Endothelial cell of umbilical vein (primary cell): ENCODE measurements around the gene BTBD10. TPM values are rescaled to one million over a fixed set of nuclear protein-coding genes. Genes with fewer than 3 reads are reported as not detected.

Experiments
- BruUV-seq: library from RNA; stranded (reverse); fragments of 400-500 nt; replicated peaks from 2 replicates; lab custom pipeline; 2021; lab: Mats Ljungman, UMichigan
- CTCF ChIA-PET: fragments of 300-600, 350-600 bp; sonication (Branson Sonifier 250); formaldehyde crosslinking; loops from one replicate; lab custom pipeline; 2021; ENCODE audit warnings: antibody characterized with exemption, inconsistent platforms; lab: Charles Lee
- POLR2A ChIA-PET: fragments of 300-600, 350-600 bp; sonication (Branson Sonifier 250); formaldehyde crosslinking; loops from one replicate; lab custom pipeline; 2021; ENCODE audit warnings: antibody characterized with exemption, inconsistent platforms; lab: Charles Lee
- DNase-seq: peaks from one replicate; pipeline ENCODE4 v3.0.0-alpha.2; 2011; ENCODE audit warnings: low read depth, low spot score
- FAIRE-seq: peaks from 2 replicates; lab custom pipeline; 2011; peaks lifted over from hg19 to GRCh38; lab: Jason Lieb, UNC
- H2AFZ ChIP-seq: 2 replicates; pipeline ENCODE4 v1.6.0; 2012; ENCODE audit warnings: low read depth, low read length, control low read depth, inconsistent platforms
- H3K27ac ChIP-seq: 2 replicates; pipeline ENCODE4 v1.5.1; 2011; ENCODE audit warnings: low read depth, mild to moderate bottlenecking, control low read depth, low read length, moderate library complexity; ENCODE audit not compliant: insufficient read depth
- H3K27me3 ChIP-seq, 2 experiments: 2 replicates each; pipeline versions ENCODE4 v1.6.0 to v1.6.1; 2011; ENCODE audit warnings: low read length in 2 of 2, mixed read lengths in 1 of 2; ENCODE audit not compliant: control insufficient read depth in 2 of 2, insufficient read depth in 2 of 2
- H3K36me3 ChIP-seq, 2 experiments: 2 replicates in 1 of 2; 3 replicates in 1 of 2; pipeline ENCODE4 v1.5.1; 2011; ENCODE audit warnings: low read length in 2 of 2, mild to moderate bottlenecking in 1 of 2, moderate library complexity in 1 of 2; ENCODE audit not compliant: control insufficient read depth in 2 of 2, insufficient read depth in 2 of 2; ENCODE audit errors: extremely low read depth in 1 of 2
- H3K4me1 ChIP-seq: 3 replicates; pipeline ENCODE4 v1.5.1; 2011; ENCODE audit warnings: mild to moderate bottlenecking, low read length; ENCODE audit not compliant: control insufficient read depth, insufficient read depth; ENCODE audit errors: extremely low read depth
- H3K4me2 ChIP-seq: 2 replicates; pipeline ENCODE4 v1.6.1; 2011; ENCODE audit warnings: low read length, control low read depth, mixed read lengths; ENCODE audit not compliant: insufficient read depth
- H3K4me3 ChIP-seq, 3 experiments: fragments of 200-600 bp in 1 of 3; sonication (generic), shearing (Covaris generic) in 1 of 3; replicated peaks in 1 of 3; 2 replicates each; pipeline ENCODE4 v1.5.1; 2011 to 2016; ENCODE audit warnings: control low read depth in 3 of 3, low read length in 3 of 3, mild to moderate bottlenecking in 2 of 3, inconsistent platforms in 1 of 3, low read depth in 1 of 3, moderate library complexity in 1 of 3; ENCODE audit not compliant: insufficient read depth in 1 of 3
- H3K79me2 ChIP-seq: 2 replicates; pipeline ENCODE4 v1.6.0; 2012; ENCODE audit warnings: low read length, inconsistent platforms; ENCODE audit not compliant: control insufficient read depth, insufficient read depth
- H3K9ac ChIP-seq: replicated peaks from 2 replicates; pipeline ENCODE3; 2011; ENCODE audit warnings: low read length, control low read depth; ENCODE audit not compliant: insufficient read depth; ENCODE audit errors: extremely low read depth
- H3K9me1 ChIP-seq: replicated peaks from 3 replicates; pipeline ENCODE4 v1.6.0; 2011; ENCODE audit warnings: mild to moderate bottlenecking, low read length; ENCODE audit not compliant: control insufficient read depth, insufficient read depth; ENCODE audit errors: extremely low read depth
- H3K9me3 ChIP-seq: replicated peaks from 2 replicates; pipeline ENCODE4 v1.5.1; 2012; ENCODE audit warnings: low read length, inconsistent platforms; ENCODE audit not compliant: control insufficient read depth, insufficient read depth
- H4K20me1 ChIP-seq: replicated peaks from 2 replicates; pipeline ENCODE3; 2011; ENCODE audit warnings: mild to moderate bottlenecking, low read length; ENCODE audit not compliant: control insufficient read depth, insufficient read depth; ENCODE audit errors: extremely low read depth
- EZH2 ChIP-seq: IDR thresholded peaks from 2 replicates; pipeline ENCODE4 v1.6.1; 2012; ENCODE audit warnings: borderline replicate concordance, low read depth, mild to moderate bottlenecking, moderate library complexity, low read length, inconsistent platforms; ENCODE audit not compliant: severe bottlenecking
- FOS ChIP-seq: IDR thresholded peaks from 2 replicates; pipeline ENCODE4 v1.6.1; 2011; ENCODE audit warnings: mild to moderate bottlenecking, low read length, moderate library complexity, borderline replicate concordance; ENCODE audit not compliant: insufficient read depth
- GATA2 ChIP-seq: IDR thresholded peaks from 2 replicates; pipeline ENCODE4 v1.7.0; 2011; ENCODE audit warnings: low read depth, mild to moderate bottlenecking, moderate library complexity, mixed read lengths, low read length; ENCODE audit not compliant: insufficient read length, insufficient read depth
- JUN ChIP-seq: IDR thresholded peaks from 2 replicates; pipeline ENCODE4 v1.6.1; 2011; ENCODE audit warnings: borderline replicate concordance, low read depth; ENCODE audit not compliant: insufficient read length, insufficient read depth
- MAX ChIP-seq: IDR thresholded peaks from 2 replicates; pipeline ENCODE4 v1.6.1; 2011; ENCODE audit not compliant: insufficient read depth, insufficient read length
- MYC ChIP-seq: IDR thresholded peaks from one replicate; pipeline ENCODE4 v1.6.1; 2011; ENCODE audit warnings: mild to moderate bottlenecking, low read depth, low read length
- POLR2A ChIP-seq: IDR thresholded peaks from 2 replicates; pipeline ENCODE4 v1.6.1; 2012; ENCODE audit warnings: low read depth, mild to moderate bottlenecking, control low read depth, low read length
- POLR2AphosphoS5 ChIP-seq: IDR thresholded peaks from 2 replicates; pipeline ENCODE4 v1.6.1; 2012; ENCODE audit warnings: low read depth, mild to moderate bottlenecking, control low read depth, low read length, moderate library complexity; ENCODE audit not compliant: insufficient read depth
- dilution Hi-C: fragments of 300-500 bp; cut with MboI; formaldehyde crosslinking; loops from one replicate; pipeline ENCODE4 v1.15.0; 2019; ENCODE audit warnings: low sequenced_read_pairs; ENCODE audit not compliant: extremely low pct_ligation_motif_present
- intact Hi-C: fragments of 100-400 bp; cut with micrococcal nuclease; formaldehyde crosslinking; loops from one replicate; pipeline ENCODE4 v1.10.0; 2022
- polyA plus RNA-seq, 4 experiments: library from polyadenylated mRNA; depleted of rRNA in 3 of 4; stranded (reverse) in 3 of 4; unstranded in 1 of 4; fragments of >200 nt; gene quantifications; 2 replicates each; pipeline versions ENCODE4 v1.2.1 to v1.2.3, GENCODE V29; 2011 to 2012; ENCODE audit warnings: missing spikeins in 1 of 4
- total RNA-seq: library from RNA; stranded (reverse); gene quantifications from 2 replicates; pipeline ENCODE4 v1.2.3, GENCODE V29; 2021
- TF ChIP-seq, protein P1 (sequence below), 2 donors: IDR thresholded peaks; 1 replicate in 1 of 2; 2 replicates in 1 of 2; pipeline ENCODE4 v1.5.1; 2011; ENCODE audit warnings: low read length in 2 of 2, mild to moderate bottlenecking in 2 of 2, moderate library complexity in 2 of 2, control low read depth in 1 of 2, inconsistent platforms in 1 of 2, low read depth in 1 of 2; ENCODE audit not compliant: insufficient read depth in 1 of 2; ENCODE audit errors: extremely low read depth in 1 of 2

Gene BTBD10
- total and polyA plus RNA-seq, 2 donors (not counting 3 experiments of a cell fraction or from before 2014, with no cell fraction given) = 31.7 to 49.6 TPM

- no peaks in the 10 kb centered on the region for H3K4me1 ChIP-seq
- FAIRE-seq (no peak), DNase-seq (no peak)
- no peaks in the 10 kb centered on the region for H3K27me3 ChIP-seq
- dilution Hi-C loops (no loop called here), intact Hi-C loops (loop anchor here (2.0 kb wide), 1 partner anchor 108 kb away; the partner anchor contains the start of gene BTBD10)
- H2AFZ ChIP-seq = no peak overlapping the region
- no peak overlapping the region for H3K4me3 ChIP-seq
- no peak overlapping the region for H3K27ac ChIP-seq
- H3K36me3 ChIP-seq = peaks cover 0 to 4% of the 10 kb centered on the region in 2 experiments
- H4K20me1 ChIP-seq = no peaks in the 10 kb centered on the region
- no peaks in the 10 kb centered on the region for H3K9me3 ChIP-seq
- no peak for TF ChIP-seq POLR2AphosphoS5
- no peak for TF ChIP-seq EZH2
- TF ChIP-seq JUN = no peak
- TF ChIP-seq FOS = no peak
- no peak for TF ChIP-seq MYC
- no peak for TF ChIP-seq MAX
- no peak for TF ChIP-seq POLR2A
- TF ChIP-seq, protein P1, sequence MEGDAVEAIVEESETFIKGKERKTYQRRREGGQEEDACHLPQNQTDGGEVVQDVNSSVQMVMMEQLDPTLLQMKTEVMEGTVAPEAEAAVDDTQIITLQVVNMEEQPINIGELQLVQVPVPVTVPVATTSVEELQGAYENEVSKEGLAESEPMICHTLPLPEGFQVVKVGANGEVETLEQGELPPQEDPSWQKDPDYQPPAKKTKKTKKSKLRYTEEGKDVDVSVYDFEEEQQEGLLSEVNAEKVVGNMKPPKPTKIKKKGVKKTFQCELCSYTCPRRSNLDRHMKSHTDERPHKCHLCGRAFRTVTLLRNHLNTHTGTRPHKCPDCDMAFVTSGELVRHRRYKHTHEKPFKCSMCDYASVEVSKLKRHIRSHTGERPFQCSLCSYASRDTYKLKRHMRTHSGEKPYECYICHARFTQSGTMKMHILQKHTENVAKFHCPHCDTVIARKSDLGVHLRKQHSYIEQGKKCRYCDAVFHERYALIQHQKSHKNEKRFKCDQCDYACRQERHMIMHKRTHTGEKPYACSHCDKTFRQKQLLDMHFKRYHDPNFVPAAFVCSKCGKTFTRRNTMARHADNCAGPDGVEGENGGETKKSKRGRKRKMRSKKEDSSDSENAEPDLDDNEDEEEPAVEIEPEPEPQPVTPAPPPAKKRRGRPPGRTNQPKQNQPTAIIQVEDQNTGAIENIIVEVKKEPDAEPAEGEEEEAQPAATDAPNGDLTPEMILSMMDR (IDR thresholded peaks at IDR 0.05; ENCODE audit: extremely low read depth in 1 of 2, insufficient read depth in 1 of 2, low read depth in 1 of 2, low read length in 2 of 2) = no peak
- no peak for TF ChIP-seq GATA2
- POLR2A ChIA-PET = no interaction called here
- CTCF ChIA-PET = interaction anchor here (1.1 to 8.3 kb wide), 18 partner anchors 8 to 145 kb away, joined by 3 to 144 read pairs (median 8); partner anchors contain the start of gene BTBD10
- H3K9me1 ChIP-seq = no peaks in the 10 kb centered on the region
- no peak overlapping the region for H3K9ac ChIP-seq
- no peaks in the 10 kb centered on the region for H3K79me2 ChIP-seq
- no peak overlapping the region for H3K4me2 ChIP-seq
- BruUV-seq = no TSS peak
These were observed 107.8 kb downstream of the BTBD10 start for GRCh38 chr11:13355191-13355590.
